Esophagus muscularis mucosa (tissue), 3 donors: Measurements from ENCODE around the gene PCDHGA1.

Experiments used
- POLR2A ChIP-seq: fragments of 450-650 bp; IDR thresholded peaks from one replicate; pipeline ENCODE4 v1.6.1; 2017; ENCODE audit warnings: antibody characterized with exemption, moderate library complexity, mild to moderate bottlenecking, low read depth
- TF ChIP-seq, protein P1 (sequence below), 3 experiments: fragments of 200-600 bp in 2 of 3; fragments of 450-650 bp in 1 of 3; sonication (generic) in 2 of 3; IDR thresholded peaks; one replicate each; pipeline ENCODE4 v1.5.1; 2017 to 2019; ENCODE audit warnings: antibody characterized with exemption in 3 of 3, mild to moderate bottlenecking in 2 of 3, moderate library complexity in 1 of 3

DNA sequence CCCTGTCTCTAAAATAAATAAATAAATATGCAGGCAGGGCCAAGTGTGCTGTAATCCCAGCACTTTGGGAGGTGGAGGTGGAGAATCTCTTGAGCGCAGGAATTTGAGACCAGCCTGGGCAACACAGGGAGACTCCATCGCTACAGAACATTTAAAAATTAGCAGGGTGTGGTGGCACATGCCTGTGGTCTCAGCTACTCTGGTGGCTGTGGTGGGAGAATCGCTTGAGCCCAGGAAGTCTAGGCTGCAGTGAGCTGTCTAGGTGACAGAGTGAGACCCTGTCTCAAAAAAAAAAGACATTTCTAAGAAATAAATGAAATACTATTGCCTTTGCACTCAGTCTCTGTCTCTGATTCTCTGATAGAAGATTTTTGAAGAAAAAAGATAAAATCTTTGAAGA, 81.3 kb downstream of the PCDHGA1 start:
- TF ChIP-seq POLR2A, result no peak
- TF ChIP-seq, protein P1, sequence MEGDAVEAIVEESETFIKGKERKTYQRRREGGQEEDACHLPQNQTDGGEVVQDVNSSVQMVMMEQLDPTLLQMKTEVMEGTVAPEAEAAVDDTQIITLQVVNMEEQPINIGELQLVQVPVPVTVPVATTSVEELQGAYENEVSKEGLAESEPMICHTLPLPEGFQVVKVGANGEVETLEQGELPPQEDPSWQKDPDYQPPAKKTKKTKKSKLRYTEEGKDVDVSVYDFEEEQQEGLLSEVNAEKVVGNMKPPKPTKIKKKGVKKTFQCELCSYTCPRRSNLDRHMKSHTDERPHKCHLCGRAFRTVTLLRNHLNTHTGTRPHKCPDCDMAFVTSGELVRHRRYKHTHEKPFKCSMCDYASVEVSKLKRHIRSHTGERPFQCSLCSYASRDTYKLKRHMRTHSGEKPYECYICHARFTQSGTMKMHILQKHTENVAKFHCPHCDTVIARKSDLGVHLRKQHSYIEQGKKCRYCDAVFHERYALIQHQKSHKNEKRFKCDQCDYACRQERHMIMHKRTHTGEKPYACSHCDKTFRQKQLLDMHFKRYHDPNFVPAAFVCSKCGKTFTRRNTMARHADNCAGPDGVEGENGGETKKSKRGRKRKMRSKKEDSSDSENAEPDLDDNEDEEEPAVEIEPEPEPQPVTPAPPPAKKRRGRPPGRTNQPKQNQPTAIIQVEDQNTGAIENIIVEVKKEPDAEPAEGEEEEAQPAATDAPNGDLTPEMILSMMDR (IDR thresholded peaks at IDR 0.05), result no peak
